Neutrophil (primary cell): ENCODE results near the gene HIRA.

ENCODE experiments used
- H3K27ac ChIP-seq: fragments of 200-600 bp; sonication (generic); 2 replicates; pipeline ENCODE4 v1.5.1; 2016; ENCODE audit warnings: mild to moderate bottlenecking, moderate library complexity
- H3K27me3 ChIP-seq: fragments of 200-600 bp; sonication (generic); 2 replicates; pipeline ENCODE4 v1.6.0; 2016; ENCODE audit warnings: mild to moderate bottlenecking
- H3K36me3 ChIP-seq: fragments of 200-600 bp; sonication (generic); 2 replicates; pipeline ENCODE4 v1.5.1; 2017
- H3K4me1 ChIP-seq, 2 experiments: fragments of 200-600 bp in 1 of 2; sonication (generic) in 1 of 2; 1 replicate in 1 of 2; 2 replicates in 1 of 2; pipeline versions ENCODE4 v1.5.1 to v1.6.1; 2013 to 2016; ENCODE audit warnings: low read depth in 1 of 2, low read length in 1 of 2, mild to moderate bottlenecking in 1 of 2, moderate library complexity in 1 of 2; ENCODE audit not compliant: control insufficient read depth in 1 of 2, insufficient read depth in 1 of 2
- H3K4me3 ChIP-seq, 2 experiments: fragments of 200-600 bp in 1 of 2; sonication (generic) in 1 of 2; 1 replicate in 1 of 2; 2 replicates in 1 of 2; pipeline ENCODE4 v1.5.1; 2013 to 2016; ENCODE audit warnings: low read depth in 1 of 2, low read length in 1 of 2, mild to moderate bottlenecking in 1 of 2, moderate library complexity in 1 of 2
- H3K9me3 ChIP-seq: fragments of 200-600 bp; sonication (generic); 2 replicates; pipeline ENCODE4 v1.5.1; 2016
- CTCF ChIP-seq: fragments of 200-600 bp; sonication (generic); IDR thresholded peaks from 2 replicates; pipeline ENCODE4 v1.5.1; 2016; ENCODE audit warnings: antibody characterized with exemption

Gene HIRA

GRCh38 chr22:19455033-19455432, 23.5 kb upstream of the HIRA start:
- Histone ChIP-seq H3K36me3 (peaks cover 97% of the 10 kb centered on the region), H3K4me1 (no peaks in the 10 kb centered on the region), H3K27ac (no peak overlapping the region), H3K4me3 (no peak overlapping the region), H3K27me3 (no peaks in the 10 kb centered on the region), H3K9me3 (no peaks in the 10 kb centered on the region)
- no peak for TF ChIP-seq CTCF

- peaks cover 98% of the 10 kb centered on the region for H3K36me3 ChIP-seq
- H3K27me3 ChIP-seq: no peaks in the 10 kb centered on the region
- H3K27ac ChIP-seq: no peak overlapping the region
- no peak for TF ChIP-seq CTCF
- no peaks in the 10 kb centered on the region for H3K4me1 ChIP-seq
- no peak overlapping the region for H3K4me3 ChIP-seq
- H3K9me3 ChIP-seq: no peaks in the 10 kb centered on the region
Measured at GRCh38 chr22:19454156-19454555, 22.6 kb upstream of the HIRA start.

- H3K4me3 ChIP-seq: no peak overlapping the region
- H3K27ac ChIP-seq: no peak overlapping the region
- no peaks in the 10 kb centered on the region for H3K27me3 ChIP-seq
- no peaks in the 10 kb centered on the region for H3K9me3 ChIP-seq
- H3K4me1 ChIP-seq: no peaks in the 10 kb centered on the region
- peaks cover 95% of the 10 kb centered on the region for H3K36me3 ChIP-seq
- no peak for TF ChIP-seq CTCF
Measured at GRCh38 chr22:19453718-19454117, 22.2 kb upstream of the HIRA start.

- Histone ChIP-seq H3K4me1 (peaks cover 11 to 16% of the 10 kb centered on the region in 2 experiments), H3K27ac (no peak overlapping the region), H3K36me3 (peaks cover 74% of the 10 kb centered on the region), H3K4me3 (no peak overlapping the region), H3K9me3 (no peaks in the 10 kb centered on the region), H3K27me3 (no peaks in the 10 kb centered on the region)
- TF ChIP-seq CTCF: no peak
Measured at GRCh38 chr22:19451570-19451969, 20.0 kb upstream of the HIRA start.

- Histone ChIP-seq H3K9me3 (no peaks in the 10 kb centered on the region), H3K27me3 (no peaks in the 10 kb centered on the region), H3K4me3 (no peak overlapping the region), H3K36me3 (peaks cover 64% of the 10 kb centered on the region), H3K4me1 (peaks cover 19 to 23% of the 10 kb centered on the region in 2 experiments), H3K27ac (no peak overlapping the region)
- no peak for TF ChIP-seq CTCF
Measured at GRCh38 chr22:19450363-19451175, 19.0 kb upstream of the HIRA start.
